HL-60/S4 (cell line): ENCODE measurements around the gene PXYLP1.

Experiments
- in situ Hi-C: fragments of 300-500 bp; cut with MboI; formaldehyde crosslinking; loops from 2 replicates; pipeline ENCODE4 v1.14.3; 2022; ENCODE audit warnings: low sequenced_read_pairs

The PXYLP1 gene

GRCh38 chr3:141291559-141292355 is 60.1 kb downstream of the PXYLP1 start:
- in situ Hi-C loops = no loop called here

- in situ Hi-C loops = no loop called here
Measured at GRCh38 chr3:141292356-141293058, 60.9 kb downstream of the PXYLP1 start.

DNA sequence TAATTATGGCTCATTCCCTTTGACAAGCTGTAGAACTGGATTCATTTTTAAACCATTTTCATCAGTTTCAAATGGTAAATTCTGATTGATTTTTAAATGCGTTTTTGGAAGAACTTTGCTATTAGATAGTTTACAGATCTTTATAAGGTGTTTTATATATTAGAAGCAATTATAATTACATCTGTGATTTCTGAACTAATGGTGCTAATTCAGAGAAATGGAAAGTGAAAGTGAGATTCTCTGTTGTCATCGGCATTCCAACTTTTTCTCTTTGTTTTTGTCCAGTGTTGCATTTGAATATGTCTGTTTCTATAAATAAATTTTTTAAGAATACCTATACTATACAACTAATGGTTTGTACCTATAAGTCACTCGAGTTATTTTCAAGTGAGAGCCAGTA is 62.7 kb downstream of the PXYLP1 start:
- in situ Hi-C loops = no loop called here

DNA sequence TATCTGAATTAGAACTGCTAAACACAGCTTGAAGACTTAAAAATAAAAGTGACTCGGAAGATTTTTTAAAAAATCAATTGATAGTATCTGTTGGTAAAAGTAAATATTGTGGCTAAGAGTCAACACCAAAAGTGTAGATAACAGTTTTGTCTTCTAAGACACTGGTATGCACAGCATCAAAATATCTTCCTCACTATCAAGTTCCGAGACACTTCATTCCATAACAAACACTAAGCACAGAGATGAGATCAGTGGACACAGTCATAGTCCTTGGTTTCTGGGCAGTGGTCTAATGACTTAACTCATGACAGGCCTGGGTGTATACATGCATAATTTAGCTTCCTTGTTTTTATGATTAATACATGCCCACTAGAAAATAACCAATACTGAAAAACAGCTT is 63.2 kb downstream of the PXYLP1 start:
- in situ Hi-C loops = no loop called here

DNA sequence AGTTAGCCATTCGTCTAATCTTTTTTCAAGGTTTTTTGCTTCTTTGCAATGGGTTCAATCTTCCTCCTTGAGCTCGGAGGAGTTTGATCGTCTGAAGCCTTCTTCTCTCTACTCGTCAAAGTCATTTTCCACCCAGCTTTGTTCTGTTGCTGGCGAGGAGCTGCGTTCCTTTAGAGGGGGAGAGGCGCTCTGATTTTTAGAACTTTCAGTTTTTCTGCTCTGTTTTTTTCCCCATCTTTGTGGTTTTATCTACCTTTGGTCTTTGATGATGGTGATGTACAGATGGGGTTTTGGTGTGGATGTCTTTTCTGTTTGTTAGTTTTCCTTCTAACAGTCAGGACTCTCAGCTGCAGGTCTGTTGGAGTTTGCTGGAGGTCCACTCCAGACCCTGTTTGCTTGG is 68.8 kb downstream of the PXYLP1 start:
- in situ Hi-C loops = loop anchor here (25.0 kb wide), 2 partner anchors 262 to 612 kb away; no protein-coding TSS in a partner anchor

GRCh38 chr3:141302364-141303141 is 70.9 kb downstream of the PXYLP1 start:
- in situ Hi-C loops = loop anchor here (25.0 kb wide), 2 partner anchors 260 to 610 kb away; no protein-coding TSS in a partner anchor

GRCh38 chr3:141303481-141304223 is 72.0 kb downstream of the PXYLP1 start:
- in situ Hi-C loops = loop anchor here (25.0 kb wide), 2 partner anchors 259 to 609 kb away; no protein-coding TSS in a partner anchor

GRCh38 chr3:141305436-141305835 is 73.8 kb downstream of the PXYLP1 start:
- in situ Hi-C loops = loop anchor here (25.0 kb wide), 2 partner anchors 257 to 607 kb away; no protein-coding TSS in a partner anchor

- in situ Hi-C loops = loop anchor here (25.0 kb wide), 2 partner anchors 256 to 606 kb away; no protein-coding TSS in a partner anchor
Measured at GRCh38 chr3:141306276-141306675, 74.7 kb downstream of the PXYLP1 start.

DNA sequence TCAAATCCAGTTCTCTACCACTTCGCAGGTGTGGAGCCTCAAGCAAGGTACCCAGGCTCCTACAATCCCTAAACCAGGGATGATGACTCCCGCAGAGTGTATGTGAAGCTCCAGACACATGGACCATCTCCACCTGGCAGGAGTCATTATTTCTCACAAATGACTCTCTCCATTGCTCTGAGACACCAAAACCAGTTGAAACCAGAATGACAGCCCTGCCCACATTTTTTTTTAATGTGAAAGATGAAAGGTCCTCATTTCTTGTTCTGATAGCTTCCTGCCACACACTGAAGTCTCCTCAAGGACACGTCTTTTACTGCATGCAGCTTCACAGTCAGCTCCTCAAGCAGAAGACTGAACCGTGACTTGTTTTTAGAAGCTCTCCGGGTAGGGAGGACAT is 75.3 kb downstream of the PXYLP1 start:
- in situ Hi-C loops = loop anchor here (25.0 kb wide), 2 partner anchors 255 to 605 kb away; no protein-coding TSS in a partner anchor

DNA sequence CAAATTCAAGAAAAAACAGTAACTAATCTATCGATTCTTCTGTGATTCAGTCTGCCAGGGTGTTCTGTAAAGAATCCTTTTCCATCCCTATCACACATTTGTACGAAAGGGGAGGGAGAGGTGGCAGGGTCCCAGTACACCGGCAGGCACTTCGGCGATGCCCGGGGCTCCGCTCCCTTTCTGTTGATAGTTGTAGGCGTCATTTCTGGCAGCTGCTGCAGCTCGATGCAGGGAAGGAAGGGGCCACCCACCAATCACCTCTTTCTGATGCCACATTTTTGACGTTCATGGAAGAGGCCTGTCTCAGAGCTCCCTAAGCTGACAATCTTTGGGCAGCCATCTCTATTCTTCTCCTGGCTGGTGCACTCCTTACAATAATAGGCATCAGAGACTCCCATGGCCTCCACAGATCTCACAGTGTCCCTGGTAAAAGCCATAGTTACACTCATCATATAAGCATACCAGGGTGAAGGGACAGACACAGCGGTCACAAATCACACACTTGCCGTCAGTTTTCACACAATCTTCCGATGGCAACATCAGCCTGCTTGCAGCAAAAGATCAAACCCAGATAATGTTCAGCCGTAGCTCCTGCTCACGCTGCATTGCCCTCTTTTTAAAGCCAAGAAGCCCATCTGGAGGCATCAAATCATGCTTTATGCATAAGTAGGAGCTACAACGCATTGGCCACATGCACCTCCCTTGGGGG is 75.9 kb downstream of the PXYLP1 start:
- in situ Hi-C loops = loop anchor here (25.0 kb wide), 2 partner anchors 255 to 605 kb away; no protein-coding TSS in a partner anchor

- in situ Hi-C loops = loop anchor here (25.0 kb wide), 2 partner anchors 254 to 604 kb away; no protein-coding TSS in a partner anchor
Measured at GRCh38 chr3:141308588-141309218, 77.1 kb downstream of the PXYLP1 start.

GRCh38 chr3:141311170-141311495 is 79.5 kb downstream of the PXYLP1 start:
- in situ Hi-C loops = loop anchor here (5.0 to 25.0 kb wide), 3 partner anchors 131 to 601 kb away; no protein-coding TSS in a partner anchor

DNA sequence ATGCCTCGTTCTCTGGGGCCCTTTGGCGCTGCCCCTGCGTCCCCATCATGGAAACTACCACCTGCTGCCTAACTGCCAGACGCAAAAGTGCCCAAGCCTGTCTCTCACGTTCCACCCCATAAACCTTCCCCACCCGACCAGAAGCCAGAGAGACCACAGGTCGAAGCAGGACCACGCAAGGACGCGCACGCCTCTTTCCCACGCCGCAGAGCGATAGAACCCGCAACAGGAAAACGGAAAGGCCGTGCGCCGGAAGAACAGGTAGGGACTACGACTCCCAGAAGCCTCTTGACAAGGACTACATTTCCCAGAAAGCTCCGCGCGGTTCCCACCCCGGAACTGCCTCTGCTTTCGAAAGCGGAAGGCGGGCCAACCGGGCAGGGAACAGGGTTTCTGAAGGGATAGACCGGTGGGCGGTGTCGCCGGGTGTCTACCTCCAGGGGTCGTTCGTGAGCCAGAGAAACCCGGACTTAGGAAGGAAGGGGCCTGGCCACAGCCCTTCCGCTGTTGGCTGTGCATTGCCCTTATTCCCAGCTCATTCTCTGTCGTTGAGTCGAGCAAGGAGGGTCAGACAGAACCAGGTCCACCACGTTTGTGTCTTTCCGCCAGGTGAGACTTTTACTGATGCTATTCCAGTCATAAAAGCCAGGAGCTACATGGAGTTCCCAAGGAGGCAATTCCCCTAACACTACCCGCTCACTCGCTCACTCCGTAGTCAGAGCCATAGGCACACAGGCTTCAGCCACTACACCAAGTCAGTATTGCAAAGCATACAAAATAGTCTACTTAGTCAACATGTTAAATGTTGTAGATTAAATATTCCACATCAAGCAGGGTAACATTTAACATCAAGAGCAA is 80.1 kb downstream of the PXYLP1 start:
- in situ Hi-C loops = loop anchor here (5.0 to 25.0 kb wide), 3 partner anchors 131 to 601 kb away; no protein-coding TSS in a partner anchor

DNA sequence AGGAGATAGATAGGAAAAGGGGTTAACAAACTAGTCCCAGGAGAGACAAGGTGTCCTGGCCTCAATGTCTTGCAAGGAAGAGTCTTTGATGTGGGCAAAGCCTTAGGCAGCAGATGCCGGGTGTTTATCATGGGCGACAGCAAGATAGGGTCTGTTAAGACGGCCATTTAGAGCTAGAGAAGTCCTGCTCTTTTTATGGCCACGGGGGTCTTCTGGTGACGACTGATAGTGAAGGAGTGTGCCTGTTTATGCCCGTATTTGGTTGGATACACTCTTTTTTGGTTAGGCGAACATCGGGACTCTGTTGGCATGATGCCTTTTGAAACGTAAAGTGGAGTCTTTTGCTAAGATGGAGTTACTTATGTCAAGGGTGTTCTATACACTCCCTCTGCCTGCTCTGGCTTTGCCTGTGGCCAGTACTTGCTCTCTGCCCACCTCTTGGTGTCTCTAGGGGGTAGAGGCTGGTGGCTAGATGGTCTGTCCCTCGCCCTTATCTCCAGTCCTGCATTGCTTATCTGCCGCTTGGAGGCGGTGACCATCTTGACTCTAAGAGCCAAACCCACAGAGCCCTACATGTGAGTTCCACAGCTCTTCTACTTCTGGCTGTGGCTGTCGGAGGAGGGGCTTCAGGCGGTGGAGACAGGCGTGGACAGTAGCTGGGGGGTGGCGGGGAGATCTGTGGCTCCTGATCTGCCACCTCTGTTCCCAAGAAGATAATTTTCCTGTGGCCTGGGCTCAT is 80.9 kb downstream of the PXYLP1 start:
- in situ Hi-C loops = loop anchor here (5.0 to 25.0 kb wide), 3 partner anchors 130 to 600 kb away; no protein-coding TSS in a partner anchor

- in situ Hi-C loops = loop anchor here (5.0 to 25.0 kb wide), 3 partner anchors 129 to 599 kb away; no protein-coding TSS in a partner anchor
Measured at GRCh38 chr3:141313093-141313683, 81.6 kb downstream of the PXYLP1 start.

- in situ Hi-C loops = loop anchor here (5.0 to 25.0 kb wide), 3 partner anchors 128 to 598 kb away; no protein-coding TSS in a partner anchor
Measured at GRCh38 chr3:141314415-141314814, 82.8 kb downstream of the PXYLP1 start.
